ENCODE measurements around the gene TMEM252.

The TMEM252 gene

GRCh38 chr9:68540712-68541535, at the start of gene TMEM252:
Gene TMEM252, minus strand, starts transcription at chr9:68540883. Its CDS starts 69 bp downstream, at chr9:68540814.
- DNase-seq (ENCODE audit: low read depth in 1 of 2, low spot score in 1 of 2) = no peak

GRCh38 chr9:68585034-68585761, 44.5 kb upstream of the TMEM252 start:
- no peak for DNase-seq (ENCODE audit: low read depth in 1 of 2, low spot score in 1 of 2)

- peak; percentile 38 to 60 for DNase-seq (ENCODE audit: low read depth in 1 of 2, low spot score in 1 of 2)
Measured at GRCh38 chr9:68584189-68585033, 43.7 kb upstream of the TMEM252 start.

GRCh38 chr9:68581696-68582095, 41.0 kb upstream of the TMEM252 start:
- no peak for DNase-seq (ENCODE audit: low read depth in 1 of 2, low spot score in 1 of 2)

- no peak for DNase-seq (ENCODE audit: low read depth in 1 of 2, low spot score in 1 of 2)
Measured at GRCh38 chr9:68577774-68578591, 37.3 kb upstream of the TMEM252 start.

- DNase-seq (ENCODE audit: low read depth in 1 of 2, low spot score in 1 of 2) = no peak
Measured at GRCh38 chr9:68575817-68576216, 35.1 kb upstream of the TMEM252 start.

- no peak for DNase-seq (ENCODE audit: low read depth in 1 of 2, low spot score in 1 of 2)
Measured at GRCh38 chr9:68574150-68574549, 33.5 kb upstream of the TMEM252 start.

- no peak for DNase-seq (ENCODE audit: low read depth in 1 of 2, low spot score in 1 of 2)
Measured at GRCh38 chr9:68567565-68567964, 26.9 kb upstream of the TMEM252 start.

- DNase-seq (ENCODE audit: low read depth in 1 of 2, low spot score in 1 of 2) = no peak
Measured at GRCh38 chr9:68562461-68562860, 21.8 kb upstream of the TMEM252 start.

GRCh38 chr9:68560071-68560844, 19.6 kb upstream of the TMEM252 start:
- DNase-seq (ENCODE audit: low read depth in 1 of 2, low spot score in 1 of 2) = peak in 1 of 2 donors; percentile 11

- no peak for DNase-seq (ENCODE audit: low read depth in 1 of 2, low spot score in 1 of 2)
Measured at GRCh38 chr9:68558545-68558944, 17.9 kb upstream of the TMEM252 start.

- DNase-seq (ENCODE audit: low read depth in 1 of 2, low spot score in 1 of 2) = no peak
Measured at GRCh38 chr9:68555437-68556150, 14.9 kb upstream of the TMEM252 start.

- no peak for DNase-seq (ENCODE audit: low read depth in 1 of 2, low spot score in 1 of 2)
Measured at GRCh38 chr9:68552700-68553476, 12.2 kb upstream of the TMEM252 start.

GRCh38 chr9:68551191-68551590, 10.5 kb upstream of the TMEM252 start:
- no peak for DNase-seq (ENCODE audit: low read depth in 1 of 2, low spot score in 1 of 2)

GRCh38 chr9:68548241-68548640, 7.6 kb upstream of the TMEM252 start:
- DNase-seq (ENCODE audit: low read depth in 1 of 2, low spot score in 1 of 2) = no peak

- DNase-seq (ENCODE audit: low read depth in 1 of 2, low spot score in 1 of 2) = no peak
Measured at GRCh38 chr9:68547417-68547816, 6.7 kb upstream of the TMEM252 start.

- DNase-seq (ENCODE audit: low read depth in 1 of 2, low spot score in 1 of 2) = no peak
Measured at GRCh38 chr9:68546596-68547390, 6.1 kb upstream of the TMEM252 start.

All from stimulated activated CD4-positive, alpha-beta T cell treated with anti-CD3 and anti-CD28 coated beads, Interleukin-15, amount 100 ng/mL, for 1 hour (primary cell).